GM19468 (cell line): Measurements from ENCODE around the gene P2RX7.

ENCODE experiments used
- ATAC-seq: cut with Tn5 transposase; IDR thresholded peaks from one replicate; pipeline ENCODE4 v1.9.1; 2021; ENCODE audit warnings: mild to moderate bottlenecking, moderate library complexity, moderate number of reproducible peaks; ENCODE audit not compliant: unreplicated experiment; ENCODE audit errors: extremely low read depth

Gene P2RX7

DNA sequence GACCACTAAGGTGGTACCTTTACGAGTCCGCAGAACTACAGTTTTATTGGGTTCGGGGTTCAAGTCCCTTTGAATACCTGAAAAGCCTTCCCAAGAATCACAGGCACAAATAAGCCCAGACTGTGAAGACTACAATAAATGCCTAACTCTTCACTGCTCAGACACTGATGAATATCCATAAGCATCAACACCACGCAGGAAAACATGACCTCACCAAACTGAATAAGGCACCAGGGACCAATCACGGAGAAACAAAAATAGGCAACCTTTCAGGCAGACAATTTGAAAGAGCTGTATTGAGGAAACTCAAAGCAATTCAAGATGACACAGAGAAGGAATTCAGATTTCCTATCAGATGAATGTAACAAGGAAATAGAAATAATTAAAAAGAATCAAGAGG lies 24.2 kb upstream of the P2RX7 start:
- ATAC-seq, result no peak

DNA sequence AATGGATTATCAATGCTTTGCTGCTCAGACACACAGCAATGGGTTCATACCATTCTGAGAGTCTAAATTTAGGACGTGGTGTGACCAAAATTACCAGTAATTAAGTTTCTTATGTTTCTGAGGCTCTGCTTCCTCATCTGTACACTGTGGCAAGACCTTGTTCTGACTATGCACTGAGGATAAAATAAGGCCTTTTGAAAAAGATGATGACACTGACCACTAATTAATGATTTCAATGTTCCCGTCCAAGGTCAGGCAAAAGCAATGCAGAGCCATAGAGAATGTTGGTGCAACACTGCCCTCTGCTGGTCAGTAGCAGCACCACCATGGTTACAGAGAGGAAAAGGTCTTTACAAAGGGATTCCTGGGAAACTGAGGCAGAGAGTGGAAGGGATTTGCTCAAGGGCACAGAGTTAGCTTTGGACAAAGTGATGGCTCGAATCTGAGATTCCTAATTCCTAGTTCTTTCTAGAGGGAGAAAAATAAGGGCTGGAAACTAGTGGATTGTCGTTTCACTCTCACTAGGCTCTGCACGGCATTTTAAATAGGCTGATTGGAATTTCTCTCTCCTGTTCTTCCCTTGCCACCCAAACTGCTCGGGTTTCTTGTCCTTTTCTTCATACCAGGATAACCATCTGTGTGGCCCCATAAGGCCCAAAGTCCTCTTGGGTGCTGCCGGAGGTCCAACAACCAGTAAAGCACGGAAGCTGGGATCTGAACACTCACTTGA lies 22.3 kb upstream of the P2RX7 start:
- ATAC-seq, result peak; percentile 77

DNA sequence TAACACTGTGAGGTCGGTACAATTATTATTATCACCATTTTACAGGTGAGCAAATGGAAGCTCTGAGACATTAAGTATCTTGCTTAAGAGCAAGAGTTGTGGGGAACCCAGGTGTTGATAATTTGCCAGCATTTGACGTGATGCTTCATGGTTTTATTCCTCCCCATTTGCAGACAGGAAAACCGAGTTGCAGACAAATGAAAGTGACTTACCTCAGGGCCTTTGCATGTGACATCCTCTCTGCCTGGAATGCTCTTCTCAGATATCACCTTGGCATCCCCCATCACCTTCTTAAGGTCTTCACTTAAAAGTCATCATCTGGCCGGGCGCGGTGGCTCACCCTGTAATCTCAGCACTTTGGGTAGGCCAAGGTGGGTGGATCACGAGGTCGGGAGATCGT lies 21.0 kb upstream of the P2RX7 start:
- ATAC-seq, result no peak

GRCh38 chr12:121112496-121112895 lies 20.2 kb upstream of the P2RX7 start:
- ATAC-seq, result no peak

GRCh38 chr12:121113057-121113456 lies 19.6 kb upstream of the P2RX7 start:
- no peak for ATAC-seq

DNA sequence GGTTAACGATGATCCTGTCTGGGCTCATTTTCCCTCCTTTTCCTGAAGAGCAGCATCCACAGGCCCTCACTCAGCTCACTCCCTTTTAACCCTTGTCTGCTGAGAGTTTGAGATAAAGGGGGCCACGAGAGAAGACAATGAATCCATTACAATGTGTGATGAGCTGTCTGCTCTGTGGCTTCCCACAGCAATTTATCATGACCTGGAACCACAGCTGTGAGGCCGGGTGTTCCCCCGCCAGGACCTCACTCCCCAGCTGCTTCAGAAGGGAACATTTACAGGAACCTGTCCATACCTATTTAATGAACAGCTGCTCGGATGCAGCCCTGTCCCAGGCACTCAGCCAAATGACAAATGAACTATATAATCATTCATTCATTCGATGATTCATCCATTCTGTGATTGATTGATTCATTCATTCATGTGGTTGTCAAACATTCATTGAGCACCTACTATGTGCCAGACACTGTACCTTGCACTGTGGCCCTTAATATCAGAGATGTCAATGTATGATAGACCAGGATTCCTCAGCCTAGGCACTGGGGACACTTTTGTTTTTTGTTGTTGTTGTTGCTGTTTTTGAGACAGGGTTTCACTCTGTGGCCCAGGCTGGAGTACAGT lies 18.5 kb upstream of the P2RX7 start:
- no peak for ATAC-seq

GRCh38 chr12:121114806-121115205 lies 17.9 kb upstream of the P2RX7 start:
- no peak for ATAC-seq

GRCh38 chr12:121115530-121115929 lies 17.1 kb upstream of the P2RX7 start:
- no peak for ATAC-seq

DNA sequence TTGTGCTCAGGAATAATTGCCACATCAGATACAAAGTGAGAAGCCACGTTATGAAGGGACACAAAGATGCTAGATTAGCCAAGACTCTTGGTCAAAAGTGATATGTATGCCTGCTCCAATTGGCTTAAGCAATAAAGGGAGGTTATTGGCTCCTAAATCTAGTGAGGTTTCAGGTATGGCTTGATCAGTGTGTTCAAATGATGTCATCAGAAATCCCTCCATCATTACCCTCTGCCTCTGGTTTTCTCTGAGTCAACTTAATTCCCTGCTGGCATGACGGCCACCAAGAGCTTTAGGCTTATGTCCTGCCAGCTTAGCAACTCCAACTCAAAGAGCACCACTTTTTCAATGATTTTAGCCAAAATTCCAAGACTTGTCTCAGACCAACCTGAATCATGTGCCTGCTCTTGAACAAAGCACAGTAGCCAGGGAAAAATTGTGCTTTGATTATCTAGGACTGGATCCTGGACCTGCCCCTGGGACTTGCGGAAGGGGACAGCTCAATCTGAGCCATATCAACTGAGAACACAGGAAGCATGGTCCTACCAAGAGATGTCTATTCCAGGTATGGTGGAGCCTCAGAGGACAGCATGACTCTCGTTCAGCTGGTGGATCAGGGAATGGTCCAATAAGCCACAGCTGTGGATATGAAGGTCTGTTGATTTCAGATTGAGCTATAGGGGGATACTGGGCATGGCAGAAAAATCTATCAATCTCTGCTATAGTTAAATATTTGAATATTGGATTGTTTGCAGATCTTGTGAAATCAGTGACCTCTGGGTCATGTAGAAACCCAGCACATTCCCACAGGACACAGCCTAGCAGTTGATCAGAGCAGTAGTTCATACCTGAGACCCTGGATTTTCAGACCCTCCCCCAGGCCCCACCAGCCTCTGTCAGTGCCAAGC lies 16.1 kb upstream of the P2RX7 start:
- ATAC-seq, result no peak

DNA sequence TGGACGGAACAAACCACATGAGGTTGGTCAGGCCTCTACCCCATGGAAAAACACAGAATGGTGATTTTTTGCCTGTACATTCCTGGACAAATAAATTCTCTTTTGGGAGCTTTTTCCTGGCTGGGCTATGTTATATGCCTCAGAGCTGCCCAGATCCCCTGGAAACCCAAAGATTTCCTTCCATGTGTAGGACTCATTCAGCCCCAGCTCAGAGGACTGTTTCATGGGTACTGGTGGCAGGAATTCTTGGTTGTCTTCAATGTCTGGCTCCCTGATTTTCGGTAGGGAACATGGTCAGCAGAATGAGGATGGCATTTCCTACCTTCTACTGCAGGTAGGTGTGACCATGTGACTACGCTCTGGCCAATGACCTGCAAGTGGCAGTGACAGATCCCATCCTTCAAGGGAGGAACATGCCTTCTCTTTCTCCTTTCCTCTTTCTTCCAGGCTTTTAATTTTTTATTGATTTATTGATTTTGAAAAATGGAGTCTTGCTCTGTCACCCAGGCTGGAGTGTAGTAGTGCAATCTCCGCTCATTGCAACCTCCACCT lies 15.4 kb upstream of the P2RX7 start:
- ATAC-seq, result no peak

DNA sequence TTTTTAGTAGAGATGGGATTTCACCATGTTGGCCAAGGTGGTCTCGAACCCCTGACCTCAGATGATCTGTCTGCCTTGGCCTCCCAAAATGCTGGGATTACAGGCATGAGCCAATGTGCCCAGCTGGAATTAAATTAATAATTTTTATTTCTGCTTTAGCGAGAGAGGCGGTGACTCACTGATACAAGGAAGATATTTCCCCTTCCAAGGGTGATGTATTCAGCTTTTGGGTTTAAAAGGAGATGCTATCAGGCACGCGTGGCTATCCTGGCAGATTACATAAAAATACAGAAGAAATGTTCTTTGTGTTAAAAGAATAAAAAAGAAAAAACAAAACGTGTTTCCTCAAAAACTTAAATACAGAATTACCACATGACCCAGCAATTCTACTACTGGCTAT lies 12.4 kb upstream of the P2RX7 start:
- ATAC-seq, result no peak

GRCh38 chr12:121120989-121121755 lies 11.5 kb upstream of the P2RX7 start:
- no peak for ATAC-seq

- no peak for ATAC-seq
These were observed 10.9 kb upstream of the P2RX7 start for GRCh38 chr12:121121805-121122204.

GRCh38 chr12:121123488-121123887 lies 9.2 kb upstream of the P2RX7 start:
- no peak for ATAC-seq

- no peak for ATAC-seq
These were observed 8.1 kb upstream of the P2RX7 start for GRCh38 chr12:121124402-121125109.

DNA sequence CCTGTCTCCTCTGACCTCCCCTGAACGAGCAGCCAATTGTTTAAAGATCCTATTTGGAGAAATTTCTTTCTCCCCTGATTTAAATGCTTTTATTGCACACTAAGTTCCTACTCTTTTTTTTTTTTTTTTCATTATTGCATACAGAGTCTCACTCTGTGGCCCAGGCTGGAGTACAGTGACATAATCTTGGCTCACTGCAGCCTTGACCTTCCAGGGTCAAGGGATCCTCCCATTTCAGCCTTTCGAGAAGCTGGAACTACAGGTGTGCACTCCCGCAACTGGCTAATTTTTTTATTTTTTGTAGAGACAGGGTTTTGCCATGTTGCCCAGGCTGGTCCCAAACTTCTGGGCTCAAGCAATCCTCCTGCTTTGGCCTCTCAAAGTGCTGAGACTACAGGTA lies 5.2 kb upstream of the P2RX7 start:
- no peak for ATAC-seq

- ATAC-seq, result peak; percentile 47
These were observed 3.5 kb upstream of the P2RX7 start for GRCh38 chr12:121128908-121129810.

DNA sequence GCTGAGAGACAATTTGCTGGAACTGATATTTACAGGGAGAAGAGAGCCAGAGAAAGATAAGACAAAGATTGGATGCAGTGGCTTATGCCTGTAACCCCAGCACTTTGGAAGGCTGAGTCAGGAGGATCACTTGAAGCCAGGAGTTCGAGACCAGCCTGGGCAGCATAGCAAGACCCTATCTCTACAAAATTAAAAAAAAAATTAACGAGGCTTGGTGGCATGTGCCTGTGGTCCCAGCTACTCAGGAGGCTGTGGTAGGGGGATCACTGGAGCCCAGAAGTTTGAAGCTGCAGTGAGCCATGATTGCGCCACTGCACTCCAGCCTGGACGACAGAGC lies 2.9 kb upstream of the P2RX7 start:
- no peak for ATAC-seq
